ENCODE data around the gene CAMTA1. TPM values are rescaled to one million over a fixed set of nuclear protein-coding genes. Genes with fewer than 3 reads are reported as not detected.

CAMTA1 gene
- total and polyA plus RNA-seq, 9 of the 15 experiments (the other 6 are each of a cell fraction or from before 2014, with no cell fraction given): 43.9 to 161 (median 65.9) TPM

- no peaks in the 10 kb centered on the region for H3K9me3 ChIP-seq (replicated peaks; ENCODE audit: control insufficient read depth, insufficient read depth, low read depth, low read length)
- H3K27me3 ChIP-seq (ENCODE audit: control insufficient read depth in 2 of 2, insufficient read depth in 2 of 2, low read length in 2 of 2): no peaks in the 10 kb centered on the region; a peak in 1 of 5 replicates
- intact Hi-C loops (cut with micrococcal nuclease): no loop called here
- ChIA-PET CTCF (ENCODE audit: low intra/inter-chr PET ratio) (interaction anchor here (0.9 kb wide), 1 partner anchor 257 kb away, joined by 3 read pairs; no protein-coding TSS in a partner anchor), POLR2A (no interaction called here)
- no peak overlapping the region for H3K27ac ChIP-seq (ENCODE audit: extremely low read depth, low read depth, low read length)
- peaks cover 21% of the 10 kb centered on the region; the same call in 2 of the 3 replicates for H3K79me2 ChIP-seq (ENCODE audit: control insufficient read depth, insufficient read depth, low read length)
- in situ Hi-C loops (cut with MboI): no loop called here
- H3K4me2 ChIP-seq (ENCODE audit: insufficient read depth, low read length): no peak overlapping the region
- no peak overlapping the region for H2AFZ ChIP-seq (ENCODE audit: low read depth, low read length)
- BruUV-seq (replicated peaks): no TSS peak
- TF ChIP-seq ZFPM2 (CRISPR knock-in tag; IDR thresholded peaks at IDR 0.05) (no peak), DACH1 (IDR thresholded peaks at IDR 0.05; ENCODE audit: partially characterized antibody) (peak; percentile 54)
- H3K4me1 ChIP-seq (replicated peaks in 1 of 2; ENCODE audit: control insufficient read depth in 2 of 2, insufficient read depth in 2 of 2, low read length in 2 of 2): no peaks in the 10 kb centered on the region; a peak in 1 of 5 replicates
- H3K4me3 ChIP-seq: no peak overlapping the region
- FAIRE-seq (no peak), DNase-seq (ENCODE audit: extremely low read depth in 1 of 4, low spot score in 3 of 4) (no peak), ATAC-seq (no peak)
- no peak overlapping the region for H3K9ac ChIP-seq (ENCODE audit: insufficient read depth in 1 of 2, low read depth in 2 of 2, low read length in 2 of 2)
- 0% methylated on average over 1 of the region's 1 CpG for WGBS (ENCODE audit: insufficient coverage, low coverage, missing lambda C conversion rate)
- no peaks in the 10 kb centered on the region for H3K9me1 ChIP-seq (ENCODE audit: control insufficient read depth, insufficient read depth, low read length)
- H4K20me1 ChIP-seq (replicated peaks; ENCODE audit: control insufficient read depth, insufficient read depth, low read length): peaks cover 41% of the 10 kb centered on the region
- H3K36me3 ChIP-seq (ENCODE audit: control insufficient read depth, insufficient read depth, low read length): no peaks in the 10 kb centered on the region; the same call in 2 of the 3 replicates
Observed at GRCh38 chr1:6813165-6813564, 27.9 kb downstream of the CAMTA1 start.

DNA sequence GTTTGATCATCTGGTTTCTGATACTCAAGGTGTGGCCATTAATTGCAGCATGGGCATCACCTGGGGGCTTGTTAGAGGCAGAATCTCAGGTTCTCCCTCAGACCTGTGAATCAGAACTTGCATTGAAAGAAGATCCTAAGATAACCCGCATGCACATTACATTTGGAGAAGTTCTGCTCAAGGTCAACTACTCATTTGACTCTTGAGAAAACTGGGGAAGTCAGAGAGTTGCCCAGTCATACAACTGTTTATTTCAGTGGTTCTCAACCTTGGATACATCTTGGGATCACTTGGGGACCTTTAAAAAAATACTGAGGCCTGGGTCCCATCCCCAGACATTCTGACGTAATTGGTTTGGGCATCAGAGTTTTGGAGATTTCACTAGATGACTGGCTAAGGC is 30.5 kb downstream of the CAMTA1 start:
- Histone ChIP-seq H3K9ac (ENCODE audit: insufficient read depth in 1 of 2, low read depth in 2 of 2, low read length in 2 of 2) (no peak overlapping the region), H3K4me2 (ENCODE audit: insufficient read depth, low read length) (no peak overlapping the region), H3K36me3 (ENCODE audit: control insufficient read depth, insufficient read depth, low read length) (no peaks in the 10 kb centered on the region), H2AFZ (ENCODE audit: low read depth, low read length) (no peak overlapping the region), H3K79me2 (ENCODE audit: control insufficient read depth, insufficient read depth, low read length) (peaks cover 12% of the 10 kb centered on the region; the same call in 2 of the 3 replicates), H3K4me1 (replicated peaks in 1 of 2; ENCODE audit: control insufficient read depth in 2 of 2, insufficient read depth in 2 of 2, low read length in 2 of 2) (no peaks in the 10 kb centered on the region; a peak in 1 of 5 replicates), H3K27me3 (ENCODE audit: control insufficient read depth in 2 of 2, insufficient read depth in 2 of 2, low read length in 2 of 2) (no peaks in the 10 kb centered on the region; a peak in 1 of 5 replicates), H4K20me1 (replicated peaks; ENCODE audit: control insufficient read depth, insufficient read depth, low read length) (peaks cover 31% of the 10 kb centered on the region), H3K9me3 (replicated peaks; ENCODE audit: control insufficient read depth, insufficient read depth, low read depth, low read length) (no peaks in the 10 kb centered on the region), H3K27ac (ENCODE audit: extremely low read depth, low read depth, low read length) (no peak overlapping the region), H3K4me3 (no peak overlapping the region), H3K9me1 (ENCODE audit: control insufficient read depth, insufficient read depth, low read length) (no peaks in the 10 kb centered on the region)
- no peak for ATAC-seq
- in situ Hi-C loops (cut with MboI) (no loop called here), intact Hi-C loops (cut with micrococcal nuclease) (no loop called here)
- no peak for FAIRE-seq
- WGBS (ENCODE audit: insufficient coverage, low coverage, missing lambda C conversion rate): 24% methylated on average over 2 of the region's 2 CpGs
- BruUV-seq (replicated peaks): no TSS peak
- ChIA-PET POLR2A (no interaction called here), CTCF (ENCODE audit: low intra/inter-chr PET ratio) (no interaction called here)
- TF ChIP-seq ESRRA (IDR thresholded peaks at IDR 0.05; ENCODE audit: borderline replicate concordance, low read depth): peak; percentile 47
- no peak for TF ChIP-seq GMEB1 (CRISPR knock-in tag; IDR thresholded peaks at IDR 0.05)
- DNase-seq (ENCODE audit: extremely low read depth in 1 of 4, low spot score in 3 of 4): no peak
